Smooth muscle cell (in vitro differentiated cells): Measurements from ENCODE around the gene CXADR. TPM values are rescaled to one million over a fixed set of nuclear protein-coding genes. Genes with fewer than 3 reads are reported as not detected.
"Not testable (repeated sequence)": the region's sequence is repeated elsewhere in the genome, so short reads cannot be mapped to it uniquely, and the experiment has no call there.

ENCODE experiments used
- DNase-seq: peaks from one replicate; lab custom pipeline; 2025; ENCODE audit not compliant: unreplicated experiment; lab: John Stamatoyannopoulos, UW
- H2AFZ ChIP-seq: fragments of 200-600 bp; sonication (generic); 2 replicates; pipeline ENCODE4 v1.6.0; 2016; ENCODE audit warnings: antibody characterized with exemption, low read depth, mild to moderate bottlenecking
- H3F3A ChIP-seq: fragments of 200-600 bp; sonication (generic); 2 replicates; pipeline ENCODE4 v1.6.0; 2017; ENCODE audit warnings: antibody characterized with exemption, low read depth
- H3K27ac ChIP-seq: fragments of 200-600 bp; sonication (generic); 2 replicates; pipeline ENCODE4 v1.5.1; 2016; ENCODE audit warnings: low read depth, mild to moderate bottlenecking
- H3K27me3 ChIP-seq: fragments of 200-600 bp; sonication (generic); 2 replicates; pipeline ENCODE4 v1.6.1; 2016; ENCODE audit warnings: low read depth, mild to moderate bottlenecking
- H3K36me3 ChIP-seq: fragments of 200-600 bp; sonication (generic); 2 replicates; pipeline ENCODE4 v1.5.1; 2016; ENCODE audit warnings: low read depth
- H3K4me1 ChIP-seq: fragments of 200-600 bp; sonication (generic); 2 replicates; pipeline ENCODE4 v1.5.1; 2016; ENCODE audit warnings: low read depth
- H3K4me2 ChIP-seq: fragments of 200-600 bp; sonication (generic); 2 replicates; pipeline ENCODE4 v1.6.0; 2016; ENCODE audit warnings: mild to moderate bottlenecking
- H3K4me3 ChIP-seq: fragments of 200-600 bp; sonication (generic); 2 replicates; pipeline ENCODE4 v1.5.1; 2016; ENCODE audit warnings: mild to moderate bottlenecking
- H3K79me2 ChIP-seq: fragments of 200-600 bp; sonication (generic); 2 replicates; pipeline ENCODE4 v1.6.0; 2016; ENCODE audit warnings: low read depth, mild to moderate bottlenecking
- H3K9ac ChIP-seq: fragments of 200-600 bp; sonication (generic); 2 replicates; pipeline ENCODE4 v1.6.0; 2016; ENCODE audit warnings: low read depth
- H3K9me3 ChIP-seq: fragments of 200-600 bp; sonication (generic); replicated peaks from 2 replicates; pipeline ENCODE4 v1.5.1; 2016; ENCODE audit warnings: low read depth
- H4K20me1 ChIP-seq: fragments of 200-600 bp; sonication (generic); 2 replicates; pipeline ENCODE4 v1.6.0; 2016; ENCODE audit warnings: low read depth
- WGBS: methylation state at CpG from one replicate; pipeline ENCODE4 v1.1.7; 2016; ENCODE audit warnings: low lambda C conversion rate; 5-methylcytosine and 5-hydroxymethylcytosine counted together
- polyA plus RNA-seq: library from polyadenylated mRNA; unstranded; fragments of >200 nt; fragmentation: Nextera tagmentation; extraction: Ambion mirVana; gene quantifications from 2 replicates; pipeline ENCODE4 v1.2.1, GENCODE V29; 2016
- total RNA-seq: library from RNA; depleted of rRNA; stranded (reverse); fragments of >200 nt; gene quantifications from 2 replicates; pipeline ENCODE4 v1.2.3, GENCODE V29; 2014
- TF ChIP-seq, protein P1 (sequence below): fragments of 200-600 bp; sonication (generic); IDR thresholded peaks from 2 replicates; pipeline ENCODE4 v1.5.1; 2017; ENCODE audit warnings: borderline replicate concordance, mild to moderate bottlenecking, antibody characterized with exemption; ENCODE audit not compliant: insufficient read depth, poor library complexity, severe bottlenecking

CXADR gene
- total and polyA plus RNA-seq, 2 experiments from 2014 or later = 19.5 to 42.0 TPM

DNA sequence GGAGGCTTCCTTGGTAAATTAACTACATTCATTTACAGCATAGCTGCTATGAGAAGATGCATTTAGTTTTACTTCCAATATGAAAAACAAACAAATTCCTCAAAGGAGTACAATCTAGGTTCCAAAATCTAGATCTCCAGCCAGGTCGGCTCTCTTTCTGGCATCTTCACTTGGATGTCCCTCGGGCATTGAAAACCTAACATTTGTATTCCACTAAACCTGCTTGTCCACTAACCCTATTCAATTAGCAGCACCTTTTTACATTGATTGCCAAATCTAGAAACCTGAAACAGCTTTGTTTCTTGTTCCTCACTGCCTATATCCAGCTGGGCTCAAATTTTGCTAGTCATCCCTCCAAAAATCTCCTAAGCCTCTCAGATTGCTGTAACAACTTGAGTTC, 14.3 kb upstream of the CXADR start:
- peaks cover 12% of the 10 kb centered on the region for H3K4me1 ChIP-seq
- no peak overlapping the region for H3K4me2 ChIP-seq
- no peak overlapping the region for H3K4me3 ChIP-seq
- H3K27me3 ChIP-seq = no peaks in the 10 kb centered on the region
- no peak overlapping the region for H3K27ac ChIP-seq
- no peak overlapping the region for H2AFZ ChIP-seq
- TF ChIP-seq, protein P1, sequence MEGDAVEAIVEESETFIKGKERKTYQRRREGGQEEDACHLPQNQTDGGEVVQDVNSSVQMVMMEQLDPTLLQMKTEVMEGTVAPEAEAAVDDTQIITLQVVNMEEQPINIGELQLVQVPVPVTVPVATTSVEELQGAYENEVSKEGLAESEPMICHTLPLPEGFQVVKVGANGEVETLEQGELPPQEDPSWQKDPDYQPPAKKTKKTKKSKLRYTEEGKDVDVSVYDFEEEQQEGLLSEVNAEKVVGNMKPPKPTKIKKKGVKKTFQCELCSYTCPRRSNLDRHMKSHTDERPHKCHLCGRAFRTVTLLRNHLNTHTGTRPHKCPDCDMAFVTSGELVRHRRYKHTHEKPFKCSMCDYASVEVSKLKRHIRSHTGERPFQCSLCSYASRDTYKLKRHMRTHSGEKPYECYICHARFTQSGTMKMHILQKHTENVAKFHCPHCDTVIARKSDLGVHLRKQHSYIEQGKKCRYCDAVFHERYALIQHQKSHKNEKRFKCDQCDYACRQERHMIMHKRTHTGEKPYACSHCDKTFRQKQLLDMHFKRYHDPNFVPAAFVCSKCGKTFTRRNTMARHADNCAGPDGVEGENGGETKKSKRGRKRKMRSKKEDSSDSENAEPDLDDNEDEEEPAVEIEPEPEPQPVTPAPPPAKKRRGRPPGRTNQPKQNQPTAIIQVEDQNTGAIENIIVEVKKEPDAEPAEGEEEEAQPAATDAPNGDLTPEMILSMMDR = no peak
- H4K20me1 ChIP-seq = no peaks in the 10 kb centered on the region
- WGBS = 80% methylated on average over 2 of the region's 2 CpGs
- H3F3A ChIP-seq = peaks cover 24% of the 10 kb centered on the region
- DNase-seq = no peak
- no peak overlapping the region for H3K9ac ChIP-seq
- H3K79me2 ChIP-seq = no peaks in the 10 kb centered on the region
- no peaks in the 10 kb centered on the region for H3K36me3 ChIP-seq
- no peaks in the 10 kb centered on the region for H3K9me3 ChIP-seq

DNA sequence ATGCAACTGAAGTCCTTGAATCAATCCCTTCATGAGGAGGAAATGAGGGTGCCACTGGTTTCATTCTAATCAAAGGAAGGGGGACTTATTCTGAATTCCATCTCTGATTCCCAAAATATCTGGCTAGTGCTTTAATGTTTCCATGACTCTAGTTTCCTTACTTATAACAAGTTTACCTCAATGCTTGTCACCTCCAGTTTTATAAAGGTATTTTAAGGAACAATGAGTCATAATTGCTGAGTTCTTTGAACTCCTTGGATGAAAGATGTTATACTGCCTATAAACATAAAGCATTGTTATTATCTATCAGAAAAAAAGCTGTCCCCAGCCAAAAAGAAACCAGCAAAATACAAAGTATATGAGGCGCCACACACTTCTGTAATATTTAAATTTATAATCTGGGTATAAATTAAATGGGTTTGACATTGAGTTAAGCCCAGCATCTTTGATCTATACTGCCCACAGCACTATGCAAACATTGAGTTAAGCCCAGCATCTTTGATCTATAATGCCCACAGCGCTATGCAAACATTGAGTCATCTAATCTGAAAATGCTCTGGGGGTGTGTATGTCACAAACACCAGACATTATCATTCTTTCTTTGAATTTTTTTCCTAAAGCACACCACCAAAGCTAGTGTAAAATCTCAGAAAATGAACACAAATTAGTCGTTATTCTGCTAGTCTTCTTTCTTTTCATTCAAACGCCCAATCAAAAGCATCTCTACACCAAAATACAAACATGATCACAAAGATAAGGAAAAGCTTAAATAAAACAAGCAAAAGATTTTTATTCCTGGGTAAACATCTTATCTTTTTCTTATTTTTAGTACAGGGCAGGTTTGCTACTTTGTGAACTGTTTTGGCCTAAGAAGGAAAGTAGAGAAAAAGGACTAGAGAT, 11.5 kb upstream of the CXADR start:
- Histone ChIP-seq H3K4me1 (no peaks in the 10 kb centered on the region), H3K4me2 (peak overlapping the region; percentile 59), H3K4me3 (no peak overlapping the region), H3K36me3 (no peaks in the 10 kb centered on the region), H3K9ac (no peak overlapping the region), H3F3A (peaks cover 20% of the 10 kb centered on the region), H3K27me3 (no peaks in the 10 kb centered on the region), H3K27ac (peak overlapping the region; percentile 69), H4K20me1 (no peaks in the 10 kb centered on the region), H3K79me2 (no peaks in the 10 kb centered on the region), H3K9me3 (no peaks in the 10 kb centered on the region), H2AFZ (no peak overlapping the region)
- TF ChIP-seq, protein P1 = no peak
- no peak for DNase-seq
- WGBS = 18% methylated on average over 4 of the region's 4 CpGs

DNA sequence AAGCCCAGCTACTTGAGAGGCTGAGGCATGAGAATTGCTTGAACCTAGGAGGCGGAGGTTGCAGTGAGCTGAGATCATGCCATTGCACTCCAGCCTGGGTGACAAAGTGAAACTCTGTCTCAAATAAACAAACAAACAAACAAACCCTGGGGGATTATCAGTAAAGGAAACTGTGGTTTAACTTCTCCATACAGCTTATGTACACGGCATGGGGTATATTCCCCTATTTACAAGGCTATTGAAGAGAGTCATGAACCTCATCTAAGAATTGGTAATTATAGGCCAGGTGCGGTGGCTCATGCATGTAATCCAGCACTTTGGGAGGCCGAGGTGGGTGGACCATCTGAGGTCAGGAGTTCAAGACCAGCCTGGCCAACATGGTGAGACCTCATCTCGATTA, 9.9 kb upstream of the CXADR start:
- H3K4me2 ChIP-seq, H3K79me2 ChIP-seq: not testable (repeated sequence)
- WGBS = 72% methylated on average over 5 of the region's 5 CpGs

DNA sequence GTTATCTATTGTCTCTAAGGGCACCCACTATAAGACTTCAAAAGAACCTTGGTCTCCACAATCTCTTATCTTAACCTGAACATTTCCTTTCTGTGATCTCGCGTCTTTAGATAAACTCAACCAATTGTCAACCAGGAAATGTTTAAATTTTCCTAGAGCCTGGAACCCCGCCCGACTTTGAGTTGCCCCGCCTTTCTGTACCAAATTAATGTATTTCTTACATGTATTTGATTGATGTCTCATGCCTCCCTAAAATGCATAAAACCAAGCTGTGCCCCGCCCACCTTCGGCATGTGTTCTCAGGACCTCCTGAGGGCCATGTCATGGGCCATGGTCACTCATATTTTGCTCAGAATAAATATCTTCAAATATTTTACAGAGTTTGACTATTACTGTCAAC, 5.9 kb upstream of the CXADR start:
- Histone ChIP-seq H3K27me3 (no peaks in the 10 kb centered on the region), H3K4me3 (no peak overlapping the region), H3K79me2 (no peaks in the 10 kb centered on the region), H3K9me3 (no peaks in the 10 kb centered on the region), H3K27ac (no peak overlapping the region), H4K20me1 (no peaks in the 10 kb centered on the region), H3K9ac (no peak overlapping the region), H3F3A (peaks cover 8% of the 10 kb centered on the region), H3K4me1 (no peaks in the 10 kb centered on the region), H3K4me2 (no peak overlapping the region), H2AFZ (no peak overlapping the region), H3K36me3 (no peaks in the 10 kb centered on the region)
- DNase-seq = no peak
- TF ChIP-seq, protein P1 = no peak
- WGBS = 85% methylated on average over 7 of the region's 7 CpGs

More for the DNA sequence above, 9.9 kb upstream of the CXADR start:
- not testable (repeated sequence) for DNase-seq, H3K4me3 ChIP-seq, H3K4me1 ChIP-seq, H3K9me3 ChIP-seq, H3K27ac ChIP-seq, H4K20me1 ChIP-seq, H3K36me3 ChIP-seq, H3K9ac ChIP-seq, H2AFZ ChIP-seq, H3K27me3 ChIP-seq
- H3F3A ChIP-seq = peaks cover 20% of the 10 kb centered on the region
